Stimulated activated CD8-positive, alpha-beta memory T cell treated with anti-CD3 and anti-CD28 coated beads, Interleukin-4, amount 100 ng/mL, for 48 hours (primary cell): ENCODE results near the gene CPLX1.
"Not testable (repeated sequence)": the region's sequence is repeated elsewhere in the genome, so short reads cannot be mapped to it uniquely, and the experiment has no call there.

Experiments
- DNase-seq: peaks from one replicate; pipeline ENCODE4 v3.0.0-alpha.2; 2020

CPLX1 gene

DNA sequence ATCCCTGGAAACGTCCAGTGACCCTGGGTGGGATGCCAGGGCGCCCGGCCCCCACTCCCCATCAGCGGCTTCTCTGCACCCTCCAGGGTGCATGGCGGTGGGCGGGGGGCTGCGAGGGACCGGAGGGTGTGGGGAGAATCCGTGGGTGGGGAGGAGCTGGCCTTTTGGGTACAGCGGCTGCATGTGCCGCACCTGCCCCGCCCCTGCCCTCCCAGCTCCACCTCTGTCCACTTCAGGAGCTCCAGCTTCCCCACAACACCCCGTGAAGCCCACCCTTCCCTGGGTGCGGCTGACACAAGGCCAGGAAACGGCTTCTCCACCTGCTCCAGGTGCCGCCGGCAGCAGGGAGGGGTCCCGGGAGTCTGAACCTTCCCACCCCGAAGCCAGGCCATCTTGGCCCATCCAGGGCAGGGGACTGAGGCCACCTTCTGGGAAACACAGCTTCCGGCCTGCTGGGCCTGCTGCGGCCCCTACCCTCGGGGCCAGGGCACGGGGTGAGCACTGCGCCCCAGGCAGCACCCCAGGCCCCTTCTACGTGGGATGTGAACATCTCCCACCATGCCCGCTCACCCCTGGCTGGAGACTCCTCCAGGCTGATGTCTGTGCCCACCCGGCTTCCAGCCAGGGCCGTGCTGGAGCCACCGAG lies 34.6 kb downstream of the CPLX1 start:
- DNase-seq = no peak

DNA sequence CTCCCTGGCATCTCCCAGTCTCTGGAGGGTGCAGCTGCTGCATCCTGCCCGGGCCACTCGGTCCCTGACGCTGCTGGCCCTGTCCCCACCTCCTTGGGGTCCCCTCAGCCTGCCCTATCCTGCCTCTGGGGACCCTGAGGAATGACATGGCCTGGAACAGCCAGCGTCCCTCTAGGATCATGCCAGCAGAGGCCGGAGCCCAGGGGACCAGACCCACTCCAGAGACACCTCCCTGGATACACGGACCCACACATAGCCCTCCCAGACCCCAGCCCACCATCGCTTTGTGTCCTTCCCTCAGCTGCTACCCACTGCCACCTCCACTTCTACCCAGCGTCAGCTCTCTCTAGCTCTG lies 35.5 kb downstream of the CPLX1 start:
- no peak for DNase-seq

DNA sequence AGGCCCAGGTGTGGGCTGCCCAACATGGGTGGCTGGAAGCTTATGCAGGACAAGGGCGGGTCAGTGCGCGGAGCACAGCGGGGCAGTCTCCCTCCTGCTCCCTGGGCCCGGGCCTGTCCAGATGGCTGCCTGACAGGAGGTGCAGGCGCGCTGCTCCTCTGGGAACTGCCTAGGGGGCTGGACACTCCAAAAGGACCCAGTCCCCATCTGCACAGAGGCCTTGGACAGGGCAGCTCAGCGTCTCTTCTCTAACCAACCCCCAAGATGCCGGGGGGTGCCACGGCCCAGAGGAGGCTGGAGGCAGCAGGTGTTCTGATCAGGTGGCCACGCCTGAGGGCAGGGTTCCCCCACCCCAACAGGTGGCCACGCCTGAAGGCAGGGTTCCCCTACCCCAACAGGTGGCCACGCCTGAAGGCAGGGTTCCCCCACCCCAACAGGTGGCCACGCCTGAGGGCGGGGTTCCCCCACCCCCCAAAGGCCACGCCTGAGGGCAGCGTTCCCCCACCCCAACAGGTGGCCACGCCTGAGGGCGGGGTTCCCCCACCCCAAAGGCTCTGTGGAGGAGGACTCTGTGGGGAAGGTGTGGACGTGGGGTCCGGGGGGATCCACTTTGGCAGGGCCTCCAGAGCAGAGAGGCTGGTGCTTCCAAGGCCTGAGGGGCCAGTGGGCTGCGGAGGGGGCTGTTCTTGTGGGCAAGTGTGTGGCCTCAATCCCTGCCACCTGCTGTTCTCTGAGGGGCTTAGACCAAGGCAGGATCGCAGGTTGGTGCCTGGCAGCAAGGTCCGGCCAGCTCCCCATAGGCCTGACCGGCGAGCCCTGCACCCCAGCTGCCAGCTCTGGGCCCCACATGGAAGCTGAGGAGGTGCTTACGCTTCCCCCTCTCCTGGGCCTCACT lies 36.1 kb downstream of the CPLX1 start:
- DNase-seq = no peak

DNA sequence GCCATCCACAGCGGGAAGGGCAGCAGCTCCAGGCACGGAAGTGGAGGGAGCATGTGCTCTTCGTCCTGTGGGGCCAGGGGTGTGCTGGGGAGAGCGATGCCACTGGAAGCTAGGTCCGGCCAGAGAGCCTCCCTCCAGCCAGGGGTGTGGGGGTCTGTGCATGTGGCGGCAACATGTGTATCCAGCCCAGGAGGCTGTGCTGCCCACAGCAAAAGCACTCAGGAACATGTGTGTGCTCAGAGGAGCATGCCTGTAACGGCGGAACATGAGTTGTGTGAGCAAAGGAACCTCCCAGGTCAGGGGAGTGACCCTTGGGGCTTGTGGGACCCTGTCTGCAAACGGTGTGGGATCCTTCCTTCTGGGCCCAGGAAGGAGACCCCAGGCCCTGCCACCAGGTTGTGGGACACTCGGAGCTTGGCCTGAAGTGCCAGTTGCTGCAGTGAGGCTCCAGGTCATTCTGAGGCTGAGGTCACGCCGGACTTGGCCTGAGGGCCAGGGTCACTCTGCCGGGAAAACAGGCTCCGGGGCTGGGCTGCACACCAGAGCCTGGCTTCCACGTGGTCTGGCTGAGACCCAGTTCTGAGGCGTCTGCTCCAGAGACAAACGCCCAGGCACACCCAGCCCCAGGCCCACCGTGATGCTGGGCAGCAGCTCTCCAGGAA lies 37.2 kb downstream of the CPLX1 start:
- no peak for DNase-seq

DNA sequence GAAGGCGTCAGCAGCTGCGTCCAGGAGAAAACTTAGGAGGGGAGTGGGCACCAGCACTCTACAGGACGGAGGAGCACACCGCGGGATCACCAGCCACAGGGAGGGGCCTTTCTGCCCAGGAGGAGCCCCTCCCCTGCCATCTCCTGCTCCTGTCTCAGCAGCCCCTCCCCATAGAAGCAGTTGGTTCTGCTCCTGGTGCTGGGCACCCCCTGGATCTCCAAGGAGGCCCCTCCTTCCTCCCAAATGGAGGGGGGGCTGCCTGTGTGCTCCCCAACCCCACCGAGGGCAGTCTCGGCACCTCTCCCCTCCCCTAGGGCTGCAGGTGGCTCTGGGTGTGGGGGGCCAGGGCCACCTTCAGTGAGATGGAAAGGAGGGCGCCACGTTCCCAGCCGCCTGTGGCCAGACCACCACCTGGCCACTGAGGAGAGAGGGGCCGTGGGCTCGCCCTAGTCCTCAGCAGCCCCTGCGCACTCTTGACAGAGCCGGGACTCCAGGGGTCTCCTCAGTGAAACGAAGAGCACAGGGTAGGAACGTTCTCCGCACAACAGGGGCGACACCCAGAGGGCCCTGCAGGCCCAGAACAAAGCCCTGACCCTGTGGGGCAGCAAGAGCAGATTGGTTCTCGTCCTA lies 37.8 kb downstream of the CPLX1 start:
- no peak for DNase-seq

DNA sequence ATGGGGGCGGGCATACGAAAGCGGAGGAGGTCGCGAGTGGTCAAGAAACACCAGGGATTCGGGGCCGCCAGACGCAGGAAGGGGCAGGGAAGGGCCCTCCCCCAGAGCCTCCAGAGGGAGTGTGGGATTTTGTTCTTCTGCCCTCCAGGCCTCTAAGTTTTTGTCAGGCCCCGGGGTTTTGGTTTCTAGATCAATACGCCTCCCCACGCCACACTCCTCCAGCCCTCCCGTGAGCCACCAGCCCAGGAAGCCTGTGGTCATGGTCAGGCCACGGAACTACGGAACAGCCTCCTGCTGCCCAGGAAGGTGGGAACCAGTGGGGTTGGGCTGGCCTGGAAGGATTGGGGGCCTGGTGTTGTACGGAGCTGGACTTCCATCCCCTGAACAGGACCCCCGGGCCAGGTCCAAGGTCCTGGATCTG lies 38.4 kb downstream of the CPLX1 start:
- DNase-seq = no peak

DNA sequence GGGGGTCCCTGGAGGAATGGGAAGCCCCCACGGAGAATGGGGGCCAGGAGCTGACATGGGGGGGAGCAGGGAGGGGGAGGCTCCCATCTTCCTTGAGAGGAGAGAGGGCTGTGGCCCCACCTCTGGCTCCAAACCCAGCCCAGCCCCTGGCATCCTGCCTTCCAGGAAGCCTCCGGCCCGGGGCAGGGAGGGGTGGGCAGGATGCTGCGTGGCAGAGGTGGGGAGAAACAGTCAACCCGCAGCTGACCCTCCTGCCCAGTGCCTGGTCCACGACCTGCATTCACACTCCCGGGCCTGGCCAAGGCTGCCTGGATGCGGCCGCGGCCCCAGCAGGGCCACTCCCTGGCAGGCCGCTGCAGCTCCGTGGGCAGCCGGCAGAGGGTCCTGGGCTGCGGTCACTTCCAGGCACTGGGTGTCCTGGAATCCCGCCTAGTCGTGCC lies 39.0 kb downstream of the CPLX1 start:
- DNase-seq = no peak

DNA sequence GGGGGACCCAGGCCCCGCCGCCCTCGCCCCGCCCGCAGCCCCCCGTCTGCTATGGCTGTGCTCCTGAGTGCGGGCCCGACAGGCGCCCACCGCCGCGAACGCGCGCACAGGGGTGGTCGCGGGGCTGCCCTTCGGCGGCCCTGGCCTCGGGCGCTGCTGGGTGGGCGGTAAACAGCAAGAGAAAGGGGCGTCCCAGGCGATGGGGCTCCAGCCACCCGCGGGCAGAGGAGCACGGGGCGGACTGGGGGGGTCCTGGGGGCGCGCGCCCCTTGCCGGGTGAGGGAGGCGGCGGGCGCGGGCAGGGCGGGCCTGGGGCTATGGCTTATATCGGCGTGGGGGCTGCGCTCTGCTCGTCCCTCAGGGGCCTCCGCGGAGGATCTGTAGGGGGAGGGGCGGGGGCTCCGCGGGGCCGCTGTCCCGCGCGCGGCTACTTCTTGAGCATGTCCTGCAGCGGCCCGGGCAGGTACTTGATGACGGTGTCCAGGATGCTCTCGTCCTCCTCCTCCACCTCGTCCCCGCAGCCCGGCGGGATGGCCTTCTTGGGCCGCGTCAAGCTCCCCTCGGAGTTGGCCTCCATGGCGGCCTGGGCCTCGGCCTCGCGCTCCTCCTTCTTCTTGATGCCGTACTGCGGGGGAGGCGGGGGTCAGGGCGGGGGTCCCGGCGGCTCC lies 39.7 kb downstream of the CPLX1 start:
- DNase-seq = no peak

DNA sequence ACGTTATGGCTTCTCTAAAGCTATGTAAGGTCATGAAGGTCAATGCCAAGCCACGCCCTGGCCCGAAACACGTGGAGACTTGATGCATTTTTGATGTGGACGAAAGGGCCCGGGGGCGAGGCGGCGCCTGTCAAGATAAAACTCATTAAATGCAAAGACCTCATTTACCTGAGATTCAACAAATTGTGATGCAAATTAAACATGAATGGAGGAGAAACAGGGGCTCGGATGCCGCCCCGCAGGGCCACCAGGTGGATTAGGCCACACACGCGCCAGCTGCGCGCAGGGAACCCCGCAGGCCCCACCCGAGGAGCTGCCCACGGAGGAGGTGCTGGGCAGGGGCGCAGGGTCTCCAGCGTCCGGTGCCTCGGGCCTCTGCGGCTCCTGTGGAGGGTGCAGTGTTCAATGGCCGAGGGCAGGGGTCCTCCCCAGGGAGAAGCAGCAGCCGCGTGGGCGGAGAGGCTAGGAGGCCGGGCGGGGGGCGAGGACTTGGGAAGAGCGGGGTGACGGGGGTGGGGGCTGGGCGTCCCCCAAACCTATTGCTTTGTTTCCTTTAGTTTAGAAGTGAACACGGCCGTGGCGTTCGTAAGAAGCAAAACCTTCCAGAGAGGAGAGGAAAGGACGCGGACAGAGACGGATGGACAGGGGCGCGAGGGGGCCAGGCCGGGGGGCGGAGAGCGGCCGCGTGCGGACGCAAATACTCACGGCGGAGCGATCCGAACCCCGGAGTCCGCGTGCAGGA lies 40.4 kb downstream of the CPLX1 start:
- no peak for DNase-seq

DNA sequence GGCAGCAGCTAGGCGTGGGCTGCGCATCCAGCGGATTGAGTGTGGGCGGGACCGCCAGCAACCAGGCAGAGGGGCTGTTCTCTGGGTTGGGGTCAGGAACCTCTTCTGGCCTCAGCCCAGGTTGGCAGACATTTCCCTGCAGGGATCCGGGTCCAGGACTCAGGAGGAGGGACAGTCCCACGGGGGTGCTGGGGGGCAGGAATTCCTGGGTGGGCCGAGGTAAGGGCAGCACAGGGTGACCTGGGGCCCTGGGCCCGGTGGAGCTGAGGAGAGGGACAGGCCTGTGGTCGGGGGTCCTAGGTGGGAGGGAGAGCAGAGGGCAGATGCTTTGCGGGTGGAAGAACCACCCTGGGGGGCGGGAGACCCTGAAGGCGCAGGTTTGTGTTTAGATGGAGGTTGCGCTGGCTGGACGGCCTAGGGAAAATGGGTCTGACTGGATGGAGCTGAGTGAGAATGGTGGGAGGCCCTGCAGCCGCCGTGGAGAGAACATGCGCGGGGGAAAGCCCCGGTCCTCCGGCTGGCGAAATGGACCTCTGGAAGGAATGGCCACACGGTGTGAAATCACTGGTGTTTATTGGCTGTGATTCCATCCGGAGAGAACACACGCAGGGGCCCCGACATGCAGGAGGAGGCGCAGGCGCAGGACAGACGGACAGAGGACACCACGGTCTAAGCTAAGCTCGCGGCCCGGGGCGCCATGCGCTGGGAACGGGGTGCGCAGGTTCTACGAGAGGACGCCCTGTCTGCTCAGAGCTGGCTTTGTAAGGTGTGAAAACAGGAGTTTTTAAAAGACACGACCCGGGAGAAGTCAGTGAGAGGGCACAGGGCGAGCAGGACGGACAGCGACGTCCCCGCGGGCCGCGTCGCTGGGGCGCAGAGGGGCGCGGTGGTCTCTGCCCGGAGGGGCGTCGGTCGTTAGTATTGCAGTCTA lies 41.3 kb downstream of the CPLX1 start:
- no peak for DNase-seq

DNA sequence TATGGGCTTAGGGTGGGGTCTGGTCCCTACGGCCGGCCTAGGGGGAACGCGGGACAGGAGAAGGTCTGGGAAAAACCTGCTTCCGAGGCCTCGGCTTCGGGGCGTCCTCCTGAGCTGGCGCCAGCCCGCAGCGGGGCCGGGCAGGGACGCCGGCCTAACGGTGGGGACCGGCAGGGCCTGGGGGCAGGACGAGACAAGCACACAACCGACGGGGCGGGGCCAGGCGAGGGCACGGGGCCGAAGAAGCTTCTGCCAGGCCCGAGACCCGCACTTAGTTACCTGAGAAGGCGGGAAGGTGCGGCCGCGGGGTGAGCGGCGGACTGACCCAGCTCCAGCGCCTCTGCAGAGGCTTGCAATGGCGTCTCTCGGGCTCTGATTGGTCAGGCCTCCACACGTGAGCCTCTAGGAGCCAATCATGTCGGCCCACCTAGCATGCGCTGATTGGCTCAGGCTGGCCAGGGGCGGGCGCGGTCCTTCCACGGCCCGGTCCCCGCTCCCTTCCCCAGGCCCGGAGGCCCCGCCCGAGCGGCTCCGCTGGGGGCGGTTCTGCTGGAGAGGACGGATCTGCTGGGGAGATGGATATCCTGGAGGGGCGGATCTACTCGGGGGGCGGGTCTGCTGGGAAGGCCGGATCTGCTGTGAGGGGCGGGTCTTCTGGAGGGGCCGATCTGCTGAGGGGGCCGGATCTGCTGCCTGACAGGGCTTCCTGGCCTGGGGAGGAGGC lies 44.3 kb downstream of the CPLX1 start:
- DNase-seq = peak; percentile 99

DNA sequence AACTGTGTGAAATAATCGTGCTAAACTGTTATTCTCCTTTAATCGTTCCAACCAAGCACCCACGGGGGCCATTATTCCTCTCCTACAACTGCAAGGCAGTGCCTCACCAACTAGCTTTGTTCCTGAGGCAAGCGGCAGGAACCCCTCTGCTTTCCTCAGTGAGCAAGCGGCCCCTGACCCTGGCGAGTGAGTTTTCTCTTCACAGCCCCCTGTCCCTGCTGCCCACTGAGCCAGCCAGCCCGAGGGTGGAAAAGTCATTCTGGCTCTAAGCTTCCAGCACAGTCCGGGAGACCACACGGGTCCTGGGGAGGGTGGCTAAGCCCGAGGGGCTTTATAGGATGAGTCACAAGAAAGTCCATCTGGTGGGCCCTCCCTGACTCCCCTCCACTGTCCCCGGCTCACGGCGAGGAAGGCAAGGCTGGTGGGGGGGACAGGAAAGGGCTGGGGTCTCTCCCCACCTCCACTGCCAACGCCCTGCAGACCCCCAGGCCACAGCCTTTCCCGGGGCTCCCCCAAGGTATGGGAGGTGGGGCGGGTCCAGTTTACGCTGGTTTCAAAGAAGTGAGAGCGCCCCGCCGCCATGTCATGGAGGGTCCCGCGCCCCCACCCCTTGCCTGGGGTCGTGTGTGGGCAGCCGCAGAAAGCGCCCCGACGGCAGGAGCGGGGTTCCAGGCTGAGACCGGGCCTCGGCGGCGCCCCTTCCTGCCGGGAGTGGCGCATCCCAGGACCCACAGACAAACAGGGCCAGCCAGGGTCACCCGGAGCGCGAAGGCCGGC lies 45.0 kb downstream of the CPLX1 start:
- no peak for DNase-seq

DNA sequence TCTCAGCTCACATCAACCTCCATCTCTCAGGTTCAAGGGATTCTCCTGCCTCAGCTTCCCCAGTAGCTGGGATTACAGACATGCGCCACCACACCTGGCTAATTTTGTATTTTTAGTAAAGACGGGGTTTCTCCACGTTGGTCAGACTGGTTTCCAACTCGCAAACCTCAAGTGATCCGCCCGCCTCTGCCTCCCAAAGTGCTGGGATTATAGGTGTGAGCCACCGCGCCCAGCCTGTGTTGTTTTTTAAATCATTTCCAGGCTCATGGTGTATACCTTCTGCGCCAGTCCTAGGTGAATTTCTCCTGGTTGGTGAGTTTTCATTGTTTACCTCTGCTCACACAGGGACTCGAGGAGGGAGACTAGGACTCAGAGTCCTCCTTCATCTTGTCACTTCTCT lies 45.7 kb downstream of the CPLX1 start:
- not testable (repeated sequence) for DNase-seq

DNA sequence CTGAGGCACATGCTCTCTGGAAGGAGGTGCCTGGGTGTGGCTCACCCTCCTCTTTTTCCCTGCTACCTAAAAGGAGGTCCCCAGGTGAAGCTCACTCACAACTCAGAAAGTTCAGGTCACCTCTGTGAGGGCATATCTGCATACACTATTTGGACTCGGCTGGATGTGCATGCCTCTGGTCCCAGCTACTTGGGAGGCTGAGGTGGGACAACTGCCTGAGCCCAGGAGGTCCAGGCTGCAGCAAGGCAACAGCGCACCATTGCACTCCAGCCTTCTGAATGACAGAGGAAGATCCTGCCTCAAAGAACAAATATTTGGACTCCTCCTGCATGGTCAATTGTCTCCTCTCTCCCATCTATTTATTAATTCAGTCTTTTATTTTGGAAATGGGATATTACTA lies 46.4 kb downstream of the CPLX1 start:
- no peak for DNase-seq

DNA sequence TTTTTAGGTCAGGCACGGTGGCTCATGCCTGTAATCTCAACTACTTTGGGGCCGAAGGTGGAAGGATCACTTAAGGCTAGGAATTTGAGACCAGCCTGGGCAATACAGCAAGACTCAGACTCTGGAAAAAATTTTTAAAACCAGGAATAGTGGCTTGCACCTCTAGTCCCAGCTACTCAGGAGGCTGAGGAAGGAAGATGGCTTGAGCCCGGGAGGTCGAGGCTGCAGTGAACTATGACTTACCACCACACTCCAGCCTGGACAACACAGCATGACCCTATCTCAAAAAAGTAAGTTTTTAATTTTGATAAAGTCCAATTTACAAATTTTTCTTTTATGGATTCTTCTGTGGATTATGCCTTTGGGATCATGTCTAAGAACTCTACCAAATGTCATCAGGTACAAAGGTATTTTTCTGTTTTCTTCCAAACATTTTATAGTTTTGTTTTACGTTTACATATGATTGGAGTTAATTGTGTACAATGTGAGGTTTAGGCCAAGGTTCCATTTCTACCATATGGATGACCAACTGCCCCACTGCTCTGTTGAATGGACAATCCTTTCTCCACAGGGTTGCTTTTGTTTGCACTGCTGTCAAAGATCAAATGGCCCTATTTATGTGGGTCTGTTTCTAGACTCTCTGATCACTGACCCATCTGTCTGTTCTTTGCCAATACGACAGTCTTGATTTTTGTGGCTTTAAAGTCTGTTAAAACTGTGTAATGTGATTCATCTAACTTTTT lies 48.2 kb downstream of the CPLX1 start:
- DNase-seq = no peak

DNA sequence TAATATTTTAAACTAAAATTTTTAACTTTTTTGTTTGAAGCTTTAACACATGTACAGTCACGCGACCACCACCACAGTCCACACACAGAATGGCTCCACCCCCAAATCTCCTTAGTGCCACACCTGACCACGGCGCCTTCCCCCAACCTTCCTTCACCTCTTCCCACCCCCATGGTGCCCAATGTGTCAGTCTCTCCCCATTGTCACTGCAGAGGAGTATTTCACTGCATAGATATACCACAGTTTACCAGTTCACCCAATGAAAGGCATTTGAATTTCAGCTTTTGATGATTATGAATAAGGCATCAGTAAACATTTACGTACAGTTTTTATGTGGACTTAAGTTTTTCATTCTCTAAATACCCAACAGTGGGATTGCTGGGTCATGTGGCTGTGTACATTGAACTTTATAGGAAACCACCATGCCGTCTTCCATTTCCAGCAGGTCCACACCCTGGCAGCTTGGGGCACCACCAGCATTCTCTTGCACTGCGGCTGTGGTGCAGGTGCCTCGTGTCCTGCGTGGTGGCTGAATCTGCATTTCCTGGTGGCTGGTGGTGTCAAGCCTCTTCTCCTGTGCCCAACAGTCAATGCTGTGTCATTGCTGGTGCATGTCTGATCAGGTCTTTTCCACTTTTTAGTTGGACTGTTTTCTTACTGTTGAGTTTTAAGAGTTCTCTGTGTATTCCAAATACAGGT lies 49.0 kb downstream of the CPLX1 start:
- DNase-seq = no peak

DNA sequence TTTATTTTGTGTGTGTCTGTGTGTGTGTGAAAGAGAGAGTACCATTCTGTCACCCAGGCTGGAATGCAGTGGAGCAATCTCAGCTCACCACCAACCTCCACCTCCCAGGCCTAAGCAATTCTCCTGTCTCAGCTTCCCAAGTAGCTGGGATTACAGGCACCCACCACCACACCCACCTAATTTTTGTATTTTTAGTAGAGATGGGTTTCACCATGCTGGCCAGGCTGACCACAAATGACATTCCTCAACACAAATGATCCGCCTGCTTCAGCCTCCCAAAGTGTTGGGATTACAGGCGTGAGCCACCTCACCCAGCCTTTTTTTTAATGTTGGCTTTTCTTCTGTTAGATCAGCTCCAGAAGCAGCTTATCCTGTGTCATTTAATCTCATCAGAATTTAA lies 50.4 kb downstream of the CPLX1 start:
- not testable (repeated sequence) for DNase-seq
